ENCODE data around the gene DLG3. TPM values are rescaled to one million over a fixed set of nuclear protein-coding genes. Genes with fewer than 3 reads are reported as not detected.

The DLG3 gene
- polyA plus RNA-seq, 4 donors, result 22.2 to 40.0 (median 32.3) TPM

GRCh38 chrX:70476934-70477733 lies 32.5 kb downstream of the DLG3 start:
- FAIRE-seq (no peak), DNase-seq (peak; percentile 75 to 85)

GRCh38 chrX:70477734-70478075 lies 33.1 kb downstream of the DLG3 start:
- Histone ChIP-seq H3K4me1 (ENCODE audit: control insufficient read depth in 3 of 3, insufficient read depth in 2 of 3, low read depth in 1 of 3, low read length in 2 of 3) (peaks cover 0 to 46% (median 9%) of the 10 kb centered on the region in 3 donors), H3K4me3 (ENCODE audit: low read depth in 1 of 3, low read length in 3 of 3) (no peak overlapping the region), H3K27me3 (ENCODE audit: control insufficient read depth in 3 of 3, insufficient read depth in 3 of 3, low read length in 3 of 3) (no peaks in the 10 kb centered on the region), H3K36me3 (ENCODE audit: control insufficient read depth in 3 of 3, insufficient read depth in 2 of 3, low read depth in 1 of 3, low read length in 3 of 3) (peaks cover 0 to 4% (median 0%) of the 10 kb centered on the region in 3 donors), H3K9me3 (ENCODE audit: control insufficient read depth in 2 of 2, insufficient read depth in 1 of 2, low read depth in 1 of 2, low read length in 1 of 2) (no peaks in the 10 kb centered on the region), H3K27ac (ENCODE audit: low read depth in 1 of 3, low read length in 2 of 3) (peak overlapping the region; percentile 89 to 93 (median 93))
- peak in 1 of 2 donors; percentile 21 for DNase-seq
- WGBS, 3 donors, result 10 to 44% (median 25%) methylated on average over 4 of the region's 4 CpGs
- FAIRE-seq, result no peak

More at GRCh38 chrX:70476934-70477733, 32.5 kb downstream of the DLG3 start:
- 18 to 39% (median 28%) methylated on average over 13 of the region's 13 CpGs for WGBS, 3 donors
- Histone ChIP-seq H3K4me3 (ENCODE audit: low read depth in 1 of 3, low read length in 3 of 3) (no peak overlapping the region), H3K36me3 (ENCODE audit: control insufficient read depth in 3 of 3, insufficient read depth in 2 of 3, low read depth in 1 of 3, low read length in 3 of 3) (peaks cover 0 to 4% (median 0%) of the 10 kb centered on the region in 3 donors), H3K27ac (ENCODE audit: low read depth in 1 of 3, low read length in 2 of 3) (peak overlapping the region; percentile 89 to 93 (median 93)), H3K4me1 (ENCODE audit: control insufficient read depth in 3 of 3, insufficient read depth in 2 of 3, low read depth in 1 of 3, low read length in 2 of 3) (peaks cover 0 to 46% (median 9%) of the 10 kb centered on the region in 3 donors), H3K9me3 (ENCODE audit: control insufficient read depth in 2 of 2, insufficient read depth in 1 of 2, low read depth in 1 of 2, low read length in 1 of 2) (no peaks in the 10 kb centered on the region), H3K27me3 (ENCODE audit: control insufficient read depth in 3 of 3, insufficient read depth in 3 of 3, low read length in 3 of 3) (no peaks in the 10 kb centered on the region)

DNA sequence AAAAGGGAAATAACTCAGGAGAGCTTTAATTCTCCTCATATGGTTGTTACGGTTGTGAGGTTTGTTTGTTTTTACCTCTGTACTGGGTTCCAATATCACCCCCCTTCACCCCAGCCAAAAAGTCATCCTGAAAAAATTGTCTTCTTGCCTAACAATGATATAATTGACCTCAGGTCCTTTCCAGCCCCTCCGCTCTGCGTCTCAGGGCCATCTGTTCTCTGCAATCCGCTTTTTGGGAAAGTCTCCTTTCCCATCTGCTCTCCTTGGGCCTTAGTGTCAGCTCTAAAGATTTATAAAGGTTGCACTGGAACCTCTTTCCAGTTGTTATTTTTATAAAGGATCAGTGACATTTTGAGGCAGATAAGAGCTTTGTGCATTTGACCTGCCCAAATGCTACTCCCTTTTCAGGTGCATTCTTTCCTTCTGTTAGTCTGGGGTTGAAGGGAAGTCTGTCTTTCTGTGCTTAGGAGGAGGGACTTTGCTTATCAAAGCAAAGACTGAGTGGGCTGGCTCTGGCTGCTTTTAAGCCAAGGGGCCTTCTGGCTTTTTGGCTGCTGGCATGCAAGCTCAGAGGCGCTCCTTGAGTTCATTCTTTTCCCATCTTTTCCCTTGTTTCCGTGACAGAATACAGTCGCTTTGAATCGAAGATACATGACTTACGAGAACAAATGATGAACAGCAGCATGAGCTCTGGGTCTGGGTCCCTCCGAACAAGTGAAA lies 34.1 kb downstream of the DLG3 start:
- H3K4me1 ChIP-seq (ENCODE audit: control insufficient read depth in 3 of 3, insufficient read depth in 2 of 3, low read depth in 1 of 3, low read length in 2 of 3), result peaks cover 0 to 46% (median 9%) of the 10 kb centered on the region in 3 donors
- H3K4me3 ChIP-seq (ENCODE audit: low read depth in 1 of 3, low read length in 3 of 3), result no peak overlapping the region
- H3K27ac ChIP-seq (ENCODE audit: low read depth in 1 of 3, low read length in 2 of 3), result peak overlapping the region; percentile 89 to 93 (median 93)
- DNase-seq, result no peak
- no peaks in the 10 kb centered on the region for H3K27me3 ChIP-seq (ENCODE audit: control insufficient read depth in 3 of 3, insufficient read depth in 3 of 3, low read length in 3 of 3)
- peaks cover 0 to 6% (median 0%) of the 10 kb centered on the region in 3 donors for H3K36me3 ChIP-seq (ENCODE audit: control insufficient read depth in 3 of 3, insufficient read depth in 2 of 3, low read depth in 1 of 3, low read length in 3 of 3)
- H3K9me3 ChIP-seq (ENCODE audit: control insufficient read depth in 2 of 2, insufficient read depth in 1 of 2, low read depth in 1 of 2, low read length in 1 of 2), result no peaks in the 10 kb centered on the region
- FAIRE-seq, result no peak
- WGBS, 3 donors, result 59 to 65% (median 60%) methylated on average over 10 of the region's 10 CpGs

DNA sequence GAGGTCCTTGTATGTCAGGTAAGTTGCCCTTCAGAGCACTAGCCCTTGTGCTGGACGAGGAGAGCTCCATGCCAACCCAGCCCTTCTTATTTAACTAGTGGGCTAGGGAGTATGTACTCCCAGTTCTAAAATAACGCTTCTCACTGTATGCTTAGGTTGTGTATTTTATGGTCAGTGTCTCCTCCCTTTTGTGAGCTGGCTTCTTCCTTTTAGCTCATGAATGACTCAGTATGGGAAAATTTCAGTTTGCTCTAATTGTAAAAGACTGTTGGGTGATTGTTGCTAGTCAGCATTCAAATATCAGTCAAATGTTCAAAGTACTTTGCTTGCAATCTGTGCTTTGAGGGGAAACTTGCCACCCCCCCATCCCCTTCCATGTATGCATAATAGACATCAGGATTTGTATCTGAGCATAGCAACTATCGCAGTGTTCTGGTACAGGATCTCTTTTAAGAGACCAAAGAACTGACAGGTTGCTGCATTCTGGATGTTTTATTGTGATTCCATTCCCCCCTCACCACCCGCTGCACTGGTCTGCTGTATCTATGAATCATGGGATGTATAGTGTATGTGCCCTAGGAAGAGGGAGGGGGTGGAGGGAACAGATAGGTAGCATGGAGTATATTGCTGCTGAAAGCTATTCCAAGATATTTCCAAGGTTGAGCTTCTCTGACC lies 34.7 kb downstream of the DLG3 start:
- H3K9me3 ChIP-seq (ENCODE audit: control insufficient read depth in 2 of 2, insufficient read depth in 1 of 2, low read depth in 1 of 2, low read length in 1 of 2), result no peaks in the 10 kb centered on the region
- peak; percentile 66 to 74 for DNase-seq
- FAIRE-seq, result no peak
- no peaks in the 10 kb centered on the region for H3K27me3 ChIP-seq (ENCODE audit: control insufficient read depth in 3 of 3, insufficient read depth in 3 of 3, low read length in 3 of 3)
- peak overlapping the region; percentile 89 to 93 (median 93) for H3K27ac ChIP-seq (ENCODE audit: low read depth in 1 of 3, low read length in 2 of 3)
- H3K4me1 ChIP-seq (ENCODE audit: control insufficient read depth in 3 of 3, insufficient read depth in 2 of 3, low read depth in 1 of 3, low read length in 2 of 3), result peaks cover 0 to 46% (median 9%) of the 10 kb centered on the region in 3 donors
- peaks cover 0 to 10% (median 0%) of the 10 kb centered on the region in 3 donors for H3K36me3 ChIP-seq (ENCODE audit: control insufficient read depth in 3 of 3, insufficient read depth in 2 of 3, low read depth in 1 of 3, low read length in 3 of 3)
- 31 to 49% (median 38%) methylated on average over 4 of the region's 4 CpGs for WGBS, 3 donors
- H3K4me3 ChIP-seq (ENCODE audit: low read depth in 1 of 3, low read length in 3 of 3), result no peak overlapping the region

DNA sequence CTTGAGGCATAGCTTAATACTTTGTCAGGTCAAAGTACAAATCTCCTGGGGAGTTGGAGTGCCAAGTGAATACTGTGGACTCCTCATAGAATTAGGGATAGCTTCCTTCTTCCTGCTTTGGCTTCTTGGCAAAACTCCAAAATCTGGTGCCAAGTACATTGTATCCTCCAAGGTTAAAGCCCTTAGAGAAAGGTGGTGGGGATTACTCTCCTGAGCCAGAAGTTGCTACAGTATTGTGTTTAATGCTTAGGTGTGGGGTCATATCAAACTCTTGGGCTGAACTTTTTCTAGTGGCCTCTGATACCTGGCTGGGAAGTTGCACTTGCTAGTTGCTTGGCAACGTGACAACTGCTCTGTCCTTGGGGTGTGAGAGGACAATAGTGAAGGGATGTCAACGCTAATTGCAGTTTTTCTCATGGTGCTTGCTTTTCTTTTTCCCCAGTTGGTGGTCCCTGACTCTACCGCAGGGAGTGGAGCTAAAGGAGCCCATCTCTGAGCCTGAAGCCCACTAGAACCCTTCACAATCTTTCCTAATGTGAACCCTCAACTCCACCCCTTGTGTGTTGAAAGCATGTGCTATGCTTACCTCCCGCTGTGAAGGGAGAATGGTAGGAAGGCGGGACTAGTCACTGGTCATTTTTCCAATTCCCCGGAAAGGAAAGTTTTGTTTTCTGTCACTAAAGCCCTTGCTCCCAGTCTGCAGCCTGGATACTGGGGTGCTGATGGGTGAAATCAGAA lies 35.5 kb downstream of the DLG3 start:
- H3K27ac ChIP-seq (ENCODE audit: low read depth in 1 of 3, low read length in 2 of 3), result peak overlapping the region; percentile 43 to 89 (median 89)
- peaks cover 0 to 46% (median 9%) of the 10 kb centered on the region in 3 donors for H3K4me1 ChIP-seq (ENCODE audit: control insufficient read depth in 3 of 3, insufficient read depth in 2 of 3, low read depth in 1 of 3, low read length in 2 of 3)
- H3K27me3 ChIP-seq (ENCODE audit: control insufficient read depth in 3 of 3, insufficient read depth in 3 of 3, low read length in 3 of 3), result no peaks in the 10 kb centered on the region
- WGBS, 3 donors, result 16 to 49% (median 44%) methylated on average over 6 of the region's 6 CpGs
- DNase-seq, result peak; percentile 78 to 95
- H3K36me3 ChIP-seq (ENCODE audit: control insufficient read depth in 3 of 3, insufficient read depth in 2 of 3, low read depth in 1 of 3, low read length in 3 of 3), result peaks cover 0 to 13% (median 0%) of the 10 kb centered on the region in 3 donors
- no peak overlapping the region for H3K4me3 ChIP-seq (ENCODE audit: low read depth in 1 of 3, low read length in 3 of 3)
- FAIRE-seq, result no peak
- no peaks in the 10 kb centered on the region for H3K9me3 ChIP-seq (ENCODE audit: control insufficient read depth in 2 of 2, insufficient read depth in 1 of 2, low read depth in 1 of 2, low read length in 1 of 2)

DNA sequence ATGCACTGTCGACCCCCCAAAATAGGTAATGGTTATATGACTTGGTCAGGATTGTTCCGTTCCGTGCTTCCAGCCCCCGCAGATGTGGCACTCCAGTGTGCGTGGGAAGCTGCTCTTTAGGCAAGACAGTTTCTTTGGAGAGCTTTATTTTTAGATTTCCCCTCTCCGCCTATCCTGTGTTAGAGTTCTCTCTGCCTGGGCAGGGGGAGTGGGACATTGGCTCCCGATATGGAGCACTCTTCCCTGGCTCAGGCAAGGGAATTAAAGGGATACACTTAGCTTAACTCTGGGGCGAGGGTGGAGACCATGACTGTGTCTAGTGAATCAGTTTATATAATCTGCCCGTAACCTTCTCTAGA lies 36.0 kb downstream of the DLG3 start:
- Histone ChIP-seq H3K27me3 (ENCODE audit: control insufficient read depth in 3 of 3, insufficient read depth in 3 of 3, low read length in 3 of 3) (no peaks in the 10 kb centered on the region), H3K27ac (ENCODE audit: low read depth in 1 of 3, low read length in 2 of 3) (peak overlapping the region; percentile 43 to 89 (median 89)), H3K4me3 (ENCODE audit: low read depth in 1 of 3, low read length in 3 of 3) (no peak overlapping the region), H3K9me3 (ENCODE audit: control insufficient read depth in 2 of 2, insufficient read depth in 1 of 2, low read depth in 1 of 2, low read length in 1 of 2) (no peaks in the 10 kb centered on the region), H3K36me3 (ENCODE audit: control insufficient read depth in 3 of 3, insufficient read depth in 2 of 3, low read depth in 1 of 3, low read length in 3 of 3) (peaks cover 0 to 13% (median 2%) of the 10 kb centered on the region in 3 donors), H3K4me1 (ENCODE audit: control insufficient read depth in 3 of 3, insufficient read depth in 2 of 3, low read depth in 1 of 3, low read length in 2 of 3) (peaks cover 0 to 46% (median 9%) of the 10 kb centered on the region in 3 donors)
- no peak for DNase-seq
- 58 to 62% (median 61%) methylated on average over 9 of the region's 9 CpGs for WGBS, 3 donors
- no peak for FAIRE-seq

DNA sequence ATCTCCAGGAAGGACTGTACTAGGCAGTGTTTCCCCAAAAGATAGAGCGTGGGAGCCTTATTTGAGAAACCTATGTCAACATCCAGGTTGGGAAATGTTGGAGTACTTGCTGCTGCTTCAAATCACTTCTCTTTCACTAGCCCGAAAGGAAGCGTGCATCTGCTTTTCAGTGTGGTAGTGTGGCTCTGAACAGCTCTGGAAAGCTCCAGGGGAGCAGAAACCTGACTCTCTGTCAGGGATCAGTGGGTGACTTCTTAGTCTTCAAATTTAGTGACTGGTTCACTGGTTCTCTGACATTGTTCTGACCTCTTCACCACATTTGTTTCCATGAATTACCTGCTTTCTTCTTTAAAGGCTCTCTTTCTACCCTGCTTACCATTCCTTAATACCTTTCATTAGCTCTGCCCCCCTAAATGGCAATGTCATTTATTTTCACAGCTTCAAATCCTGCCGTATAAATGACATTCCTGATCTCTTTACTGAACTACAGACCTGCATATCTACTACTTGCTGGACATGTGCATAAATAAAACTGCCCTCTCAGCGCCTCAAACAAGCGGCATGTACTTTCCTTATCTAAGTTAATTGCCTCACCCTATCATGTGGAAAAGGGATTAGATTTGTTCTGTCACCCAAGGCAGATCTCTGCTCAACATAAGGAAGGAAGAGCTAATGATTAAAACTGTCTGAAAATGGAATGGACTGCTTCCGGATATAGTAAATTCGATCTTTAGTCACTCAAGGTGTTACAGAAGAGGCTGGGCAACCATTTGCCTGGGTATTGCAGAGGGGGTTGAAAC lies 37.0 kb downstream of the DLG3 start:
- Histone ChIP-seq H3K27me3 (ENCODE audit: control insufficient read depth in 3 of 3, insufficient read depth in 3 of 3, low read length in 3 of 3) (no peaks in the 10 kb centered on the region), H3K27ac (ENCODE audit: low read depth in 1 of 3, low read length in 2 of 3) (peak overlapping the region; percentile 57 to 89 (median 89)), H3K4me1 (ENCODE audit: control insufficient read depth in 3 of 3, insufficient read depth in 2 of 3, low read depth in 1 of 3, low read length in 2 of 3) (peaks cover 0 to 46% (median 5%) of the 10 kb centered on the region in 3 donors), H3K4me3 (ENCODE audit: low read depth in 1 of 3, low read length in 3 of 3) (no peak overlapping the region), H3K9me3 (ENCODE audit: control insufficient read depth in 2 of 2, insufficient read depth in 1 of 2, low read depth in 1 of 2, low read length in 1 of 2) (no peaks in the 10 kb centered on the region), H3K36me3 (ENCODE audit: control insufficient read depth in 3 of 3, insufficient read depth in 2 of 3, low read depth in 1 of 3, low read length in 3 of 3) (peaks cover 0 to 13% (median 2%) of the 10 kb centered on the region in 3 donors)
- no peak for FAIRE-seq
- peak; percentile 67 to 87 for DNase-seq
- WGBS, 3 donors, result 40 to 65% (median 53%) methylated on average over 8 of the region's 8 CpGs

Data from small intestine (tissue), 7 donors.